Stimulated activated CD8-positive, alpha-beta memory T cell treated with anti-CD3 and anti-CD28 coated beads, Interleukin-15, amount 100 ng/mL, for 48 hours (primary cell): ENCODE results near the gene WRAP53.
A peak's percentile ranks its signal among the peaks of the same experiment; 100 is the strongest.
"Not testable (repeated sequence)": the region's sequence is repeated elsewhere in the genome, so short reads cannot be mapped to it uniquely, and the experiment has no call there.

Experiments used
- DNase-seq, 2 donors: peaks; one replicate each; pipeline ENCODE4 v3.0.0-alpha.2; 2020; ENCODE audit warnings: low read depth in 2 of 2

Gene WRAP53

DNA sequence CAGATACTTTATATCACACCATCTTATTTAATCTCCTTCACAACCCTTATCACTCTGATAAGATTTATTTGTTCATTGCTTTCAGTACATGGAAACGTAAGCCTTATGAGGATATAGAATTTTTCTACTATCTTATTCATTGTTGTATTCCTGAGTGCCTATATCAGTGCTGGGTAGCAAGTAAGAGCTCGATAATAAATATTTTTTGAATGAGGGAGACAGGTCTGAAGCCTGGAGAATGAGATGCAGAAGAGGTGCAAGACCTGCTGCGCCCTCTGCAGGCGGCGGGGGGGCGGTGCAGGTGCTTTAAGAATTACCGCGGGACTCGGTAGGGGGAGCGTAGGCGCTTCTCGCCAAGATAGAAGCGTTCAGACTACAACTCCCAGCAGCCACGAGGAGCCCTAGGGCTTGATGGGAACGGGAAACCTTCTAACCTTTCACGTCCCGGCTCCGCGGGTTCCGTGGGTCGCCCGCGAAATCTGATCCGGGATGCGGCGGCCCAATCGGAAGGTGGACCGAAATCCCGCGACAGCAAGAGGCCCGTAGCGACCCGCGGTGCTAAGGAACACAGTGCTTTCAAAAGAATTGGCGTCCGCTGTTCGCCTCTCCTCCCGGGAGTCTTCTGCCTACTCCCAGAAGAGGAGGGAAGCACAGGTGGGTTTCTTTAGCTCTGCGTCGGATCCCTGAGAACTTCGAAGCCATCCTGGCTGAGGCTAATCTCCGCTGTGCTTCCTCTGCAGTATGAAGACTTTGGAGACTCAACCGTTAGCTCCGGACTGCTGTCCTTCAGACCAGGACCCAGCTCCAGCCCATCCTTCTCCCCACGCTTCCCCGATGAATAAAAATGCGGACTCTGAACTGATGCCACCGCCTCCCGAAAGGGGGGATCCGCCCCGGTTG lies at the start of gene WRAP53:
WRAP53 (plus strand) TSS at position 570 of the 900 bp plus-strand sequence; CDS start at position 742, 172 bp downstream.
- peak; percentile 92 to 93 for DNase-seq

DNA sequence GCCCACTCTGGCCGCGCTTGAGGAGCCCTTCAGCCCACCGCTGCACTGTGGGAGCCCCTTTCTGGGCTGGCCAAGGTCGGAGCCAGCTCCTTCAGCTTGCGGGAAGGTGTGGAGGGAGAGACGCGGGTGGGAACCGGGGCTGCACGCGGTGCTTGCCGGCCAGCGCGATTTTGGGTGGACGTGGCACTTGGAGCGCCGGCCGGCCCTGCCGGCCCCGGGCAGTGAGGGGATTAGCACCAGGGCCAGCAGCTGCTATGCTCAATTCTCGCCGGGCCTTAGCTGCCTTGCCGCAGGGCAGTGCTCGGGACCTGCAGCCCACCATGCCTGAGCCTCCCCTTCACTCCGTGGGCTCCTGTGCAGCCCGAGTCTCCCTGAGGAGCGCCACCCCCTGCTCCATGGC lies 47.5 kb upstream of the WRAP53 start:
- no peak for DNase-seq

- not testable (repeated sequence) for DNase-seq
Measured at GRCh38 chr17:7641635-7642034, 46.6 kb upstream of the WRAP53 start.

DNA sequence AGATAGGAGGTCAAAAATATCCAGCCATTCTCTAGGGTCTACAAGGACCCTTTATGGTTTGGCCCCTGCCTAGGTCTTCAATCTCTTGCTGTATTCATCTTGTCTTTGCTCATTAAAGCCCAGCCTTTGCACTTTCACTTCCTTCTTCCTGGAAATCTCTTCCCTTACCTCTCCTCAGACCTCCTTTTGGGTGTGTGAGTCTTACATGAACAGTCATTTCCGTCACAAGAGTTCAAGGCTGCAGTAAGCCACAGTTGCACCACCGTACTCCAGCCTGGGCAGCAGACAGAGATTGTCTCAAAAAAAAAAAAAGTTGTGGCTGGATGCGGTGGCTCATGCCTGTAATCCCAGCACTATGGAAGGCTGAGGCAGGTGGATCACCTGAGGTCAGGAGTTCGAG lies 43.5 kb upstream of the WRAP53 start:
- DNase-seq = no peak

- DNase-seq = no peak
Measured at GRCh38 chr17:7646457-7646856, 41.8 kb upstream of the WRAP53 start.

DNA sequence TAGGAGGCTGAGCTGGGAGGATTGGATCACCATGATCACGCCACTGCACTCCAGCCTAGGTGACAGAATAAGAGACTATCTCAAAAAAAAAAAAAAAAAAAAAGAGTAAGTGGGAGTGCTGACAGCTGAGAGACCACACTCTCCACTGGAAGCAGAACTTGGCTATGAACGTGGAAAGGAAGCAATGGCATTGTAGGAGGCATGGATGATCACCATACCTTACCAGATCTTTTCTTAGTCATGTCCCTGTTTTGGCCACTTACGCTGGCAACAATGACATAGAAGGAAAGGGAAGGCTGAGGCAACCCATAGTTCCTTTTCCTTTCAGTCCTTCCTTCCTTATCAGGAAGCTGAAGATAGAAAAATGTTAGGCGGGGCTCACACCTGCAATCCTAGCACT lies 41.3 kb upstream of the WRAP53 start:
- DNase-seq = no peak

GRCh38 chr17:7650509-7651096 lies 37.7 kb upstream of the WRAP53 start, which contains the start of gene ATP1B2:
Gene ATP1B2 (plus strand): TSS chr17:7650926. CDS start chr17:7651519, 593 bp downstream.
- peak; percentile 60 to 61 for DNase-seq

GRCh38 chr17:7651097-7651664 lies 37.1 kb upstream of the WRAP53 start:
- DNase-seq = no peak

DNA sequence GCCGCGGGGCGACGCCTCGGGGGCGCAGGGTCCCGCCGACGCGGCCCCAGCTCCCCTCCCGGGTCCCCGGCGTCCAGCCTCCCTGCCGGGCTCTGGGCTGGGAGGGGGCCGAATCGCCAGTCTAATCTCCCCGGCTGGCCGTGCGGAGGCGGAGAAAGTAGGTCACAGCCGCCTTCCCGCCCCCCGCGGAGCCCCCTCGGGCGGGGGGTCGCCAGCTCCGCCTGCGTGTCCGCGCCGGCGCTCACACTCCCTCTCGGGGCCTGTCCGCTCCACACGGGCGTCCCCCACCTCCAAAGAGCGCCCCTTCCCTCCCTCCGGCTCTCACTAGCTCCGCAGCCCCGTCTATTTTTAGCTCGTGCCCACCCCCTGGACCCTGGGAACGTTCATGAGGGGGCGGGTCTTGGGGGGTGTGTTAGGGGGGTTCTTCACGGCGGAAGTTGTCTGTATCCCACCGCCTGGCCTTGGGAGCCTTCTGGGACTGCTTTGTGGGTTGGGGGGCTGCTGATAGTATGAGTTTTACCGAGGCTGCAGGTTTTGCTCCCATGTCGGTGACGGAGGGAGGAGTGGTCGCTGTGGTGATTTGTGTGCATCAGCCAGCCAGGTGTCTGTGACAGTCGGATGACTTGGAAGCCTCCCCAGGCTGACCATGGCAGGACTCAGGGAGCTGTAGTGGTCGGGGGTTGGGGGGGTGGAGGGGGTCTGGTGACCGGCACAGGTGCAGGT lies 36.5 kb upstream of the WRAP53 start:
- no peak for DNase-seq

GRCh38 chr17:7652388-7653356 lies 35.6 kb upstream of the WRAP53 start:
- no peak for DNase-seq

DNA sequence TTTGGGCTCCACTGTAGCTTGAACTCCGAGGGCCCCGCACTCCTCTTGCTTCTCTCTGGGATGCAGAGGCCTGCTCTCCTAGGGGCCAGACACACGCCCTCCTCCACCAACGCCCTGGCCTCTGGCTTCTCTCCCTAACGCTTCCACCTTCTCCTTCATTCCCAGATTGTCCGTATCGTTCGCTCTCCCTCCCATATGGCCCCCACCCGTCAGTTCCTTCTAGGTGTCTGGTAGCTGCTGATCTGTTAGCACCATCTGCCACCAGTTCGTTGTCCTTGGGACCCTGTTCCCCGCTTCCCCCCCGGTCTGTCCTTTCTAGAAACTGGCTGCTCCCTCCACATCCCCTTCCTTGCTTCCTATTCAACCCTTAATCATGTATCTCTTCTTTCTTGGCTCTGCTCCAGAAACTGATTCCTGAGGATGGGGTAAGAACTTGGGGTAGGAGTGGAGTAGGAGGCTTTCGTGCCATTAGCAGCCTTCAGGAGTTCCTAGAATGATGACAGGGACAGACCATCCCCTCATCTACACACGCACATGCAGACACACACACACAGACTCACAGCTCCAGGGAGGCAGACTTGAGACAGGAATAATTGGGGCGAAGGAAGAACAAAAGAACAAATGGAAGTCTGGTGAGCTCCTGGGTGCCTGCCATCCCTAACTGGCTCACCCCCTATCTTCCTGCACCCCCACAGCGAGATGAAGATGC lies 33.3 kb upstream of the WRAP53 start:
- DNase-seq = no peak

DNA sequence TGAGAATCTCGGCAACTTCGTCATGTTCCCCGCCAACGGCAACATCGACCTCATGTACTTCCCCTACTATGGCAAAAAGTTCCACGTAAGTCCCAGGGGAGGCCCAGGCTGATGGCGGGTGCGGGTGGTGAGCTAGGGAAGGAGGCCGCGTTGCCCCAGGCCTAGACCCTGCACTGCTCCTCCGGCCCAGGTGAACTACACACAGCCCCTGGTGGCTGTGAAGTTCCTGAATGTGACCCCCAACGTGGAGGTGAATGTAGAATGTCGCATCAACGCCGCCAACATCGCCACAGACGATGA lies 32.8 kb upstream of the WRAP53 start:
- no peak for DNase-seq

GRCh38 chr17:7656958-7657609 lies 31.2 kb upstream of the WRAP53 start:
- no peak for DNase-seq

DNA sequence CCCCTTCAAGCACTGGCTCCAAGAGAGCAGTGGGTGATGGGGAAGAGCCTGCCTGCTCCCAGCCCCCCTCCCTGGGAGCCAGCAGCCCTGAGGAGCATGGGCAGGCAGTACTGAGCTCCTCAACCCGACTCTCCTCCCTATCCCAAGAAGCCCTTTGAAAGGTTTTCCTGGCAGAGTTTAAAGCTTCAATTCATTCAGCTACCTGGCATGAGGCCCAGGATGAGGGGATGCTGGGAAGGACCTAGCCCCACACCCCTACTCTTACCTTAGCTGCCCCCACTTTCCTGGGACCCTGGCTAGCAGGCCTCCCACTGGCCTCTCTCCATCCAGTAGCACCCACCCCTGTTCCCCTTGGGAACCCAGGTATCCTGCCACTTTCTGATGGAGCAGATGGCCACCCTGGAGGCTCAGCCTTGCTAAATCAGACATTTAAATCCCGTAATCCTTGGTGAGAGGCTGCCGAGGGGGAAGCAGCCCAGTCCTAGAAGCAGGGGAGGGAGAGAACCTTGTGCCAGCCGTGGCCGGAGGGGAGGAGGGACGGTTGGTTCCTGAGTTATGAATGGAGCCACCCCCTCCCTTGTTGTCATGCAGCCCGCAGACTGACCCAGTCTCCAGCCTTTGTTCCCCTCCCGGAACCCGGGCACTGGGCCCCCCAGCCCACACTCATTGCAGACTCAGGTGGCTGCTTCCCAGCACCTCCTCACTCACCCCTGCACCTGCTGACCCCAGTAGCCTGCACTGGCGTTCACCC lies 20.4 kb upstream of the WRAP53 start:
- DNase-seq = no peak

- DNase-seq = no peak
Measured at GRCh38 chr17:7668482-7668881, 19.8 kb upstream of the WRAP53 start.

GRCh38 chr17:7673239-7673638 lies 15.0 kb upstream of the WRAP53 start:
- no peak for DNase-seq

GRCh38 chr17:7674934-7675333 lies 13.3 kb upstream of the WRAP53 start:
- no peak for DNase-seq

DNA sequence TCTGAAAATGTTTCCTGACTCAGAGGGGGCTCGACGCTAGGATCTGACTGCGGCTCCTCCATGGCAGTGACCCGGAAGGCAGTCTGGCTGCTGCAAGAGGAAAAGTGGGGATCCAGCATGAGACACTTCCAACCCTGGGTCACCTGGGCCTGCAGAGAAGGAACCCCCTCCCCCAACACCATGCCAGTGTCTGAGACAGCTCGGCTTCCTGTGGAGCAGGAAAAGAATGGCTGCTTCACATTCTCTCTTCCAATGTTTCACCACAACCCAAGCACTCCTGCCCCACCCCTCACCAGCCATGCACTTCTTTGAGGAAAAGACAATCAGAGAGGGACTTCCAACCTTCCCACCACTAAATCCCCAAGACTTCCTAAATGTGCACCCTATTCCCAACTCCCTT lies 11.7 kb upstream of the WRAP53 start:
- DNase-seq = no peak

- DNase-seq = no peak
Measured at GRCh38 chr17:7677388-7678067, 10.7 kb upstream of the WRAP53 start.
